Tibial nerve (tissue), 4 donors: ENCODE measurements around the gene HOXA9. TPM values are rescaled to one million over a fixed set of nuclear protein-coding genes. Genes with fewer than 3 reads are reported as not detected.

ENCODE experiments used
- DNase-seq, 2 donors: peaks; one replicate each; pipeline ENCODE4 v3.0.0-alpha.2; 2019; ENCODE audit warnings: low spot score in 2 of 2
- H3K27ac ChIP-seq, 4 donors: fragments of 200-600 bp; sonication (generic) in 3 of 4; one replicate each; pipeline ENCODE4 v1.5.1; 2017 to 2019; ENCODE audit warnings: mild to moderate bottlenecking in 1 of 4
- H3K27me3 ChIP-seq, 2 donors: fragments of 200-600 bp; sonication (generic) in 1 of 2; one replicate each; pipeline versions ENCODE4 v1.5.1 to v1.6.0; 2017 to 2019
- H3K36me3 ChIP-seq, 3 donors: fragments of 200-600 bp; sonication (generic); one replicate each; pipeline ENCODE4 v1.5.1; 2018 to 2019
- H3K4me1 ChIP-seq, 4 donors: fragments of 200-600 bp; sonication (generic) in 3 of 4; one replicate each; pipeline ENCODE4 v1.5.1; 2017 to 2019
- H3K4me3 ChIP-seq, 4 donors: fragments of 200-600 bp; sonication (generic) in 3 of 4; one replicate each; pipeline ENCODE4 v1.5.1; 2017 to 2019; ENCODE audit warnings: mild to moderate bottlenecking in 1 of 4, moderate library complexity in 1 of 4
- H3K9me3 ChIP-seq, 4 donors: fragments of 200-600 bp; sonication (generic) in 3 of 4; one replicate each; pipeline ENCODE4 v1.5.1; 2017 to 2019
- CTCF ChIP-seq, 5 experiments: fragments of 200-600 bp in 3 of 5; fragments of 450-650 bp in 2 of 5; sonication (generic) in 3 of 5; IDR thresholded peaks; one replicate each; pipeline ENCODE4 v1.5.1; 2016 to 2019; ENCODE audit warnings: antibody characterized with exemption in 5 of 5, mild to moderate bottlenecking in 3 of 5, moderate library complexity in 2 of 5
- EP300 ChIP-seq, 2 donors: sonication (generic); formaldehyde crosslinking; IDR thresholded peaks; one replicate each; pipeline ENCODE4 v1.6.1; 2017; ENCODE audit warnings: antibody characterized with exemption in 2 of 2, mild to moderate bottlenecking in 1 of 2
- POLR2A ChIP-seq, 2 donors: fragments of 450-650 bp; IDR thresholded peaks; one replicate each; pipeline ENCODE4 v1.6.1; 2017; ENCODE audit warnings: antibody characterized with exemption in 2 of 2, mild to moderate bottlenecking in 2 of 2, moderate library complexity in 2 of 2
- WGBS, 2 donors: methylation state at CpG; one replicate each; pipeline ENCODE4 v1.1.5; 2018; 5-methylcytosine and 5-hydroxymethylcytosine counted together
- total RNA-seq, 4 donors: library from RNA; depleted of rRNA; stranded (reverse); fragments of >200 nt; gene quantifications; one replicate each; pipeline ENCODE4 v1.1.0, GENCODE V29; 2016

The HOXA9 gene
- total RNA-seq, 4 donors from 2014 or later: 10.5 to 13.8 (median 12.7) TPM

GRCh38 chr7:27173956-27174873, 8.9 kb upstream of the HOXA9 start, which contains the start of gene HOXA10:
Gene HOXA10 (minus strand): TSS chr7:27174320. CDS start chr7:27174306, 14 bp downstream.
- Histone ChIP-seq H3K4me1 (peaks cover 0 to 45% (median 8%) of the 10 kb centered on the region in 4 donors), H3K36me3 (no peaks in the 10 kb centered on the region), H3K4me3 (peak within 1 kb of the TSS; percentile 54 to 74 (median 64)), H3K9me3 (no peaks in the 10 kb centered on the region), H3K27ac (peak within 1 kb of the TSS; percentile 80 to 88 (median 84)), H3K27me3 (peaks cover 0 to 93% of the 10 kb centered on the region in 2 donors)
- 12% methylated on average over 37 of the region's 82 CpGs for WGBS, 2 donors
- TF ChIP-seq CTCF (IDR thresholded peaks at IDR 0.05) (no peak), EP300 (IDR thresholded peaks at IDR 0.05) (peak in 1 of 2 donors; percentile 36), POLR2A (IDR thresholded peaks at IDR 0.05) (peak in 1 of 2 donors; percentile 26)
- DNase-seq: peak in 1 of 2 donors; percentile 61

- peak in 1 of 2 donors; percentile 12 for DNase-seq
- no peak for TF ChIP-seq CTCF (IDR thresholded peaks at IDR 0.05)
- no peak for TF ChIP-seq EP300 (IDR thresholded peaks at IDR 0.05)
- TF ChIP-seq POLR2A (IDR thresholded peaks at IDR 0.05): no peak
- H3K4me1 ChIP-seq: peaks cover 0 to 48% (median 8%) of the 10 kb centered on the region in 4 donors
- H3K4me3 ChIP-seq: peak overlapping the region; percentile 54 to 74 (median 64)
- peaks cover 0 to 93% of the 10 kb centered on the region in 2 donors for H3K27me3 ChIP-seq
- WGBS, 2 donors: 0 to 2% methylated on average over 6 to 22 of the region's 59 CpGs
- peak overlapping the region; percentile 80 to 88 (median 84) for H3K27ac ChIP-seq
- H3K36me3 ChIP-seq: no peaks in the 10 kb centered on the region
- H3K9me3 ChIP-seq: no peaks in the 10 kb centered on the region
Observed at GRCh38 chr7:27173511-27173955, 8.2 kb upstream of the HOXA9 start.

GRCh38 chr7:27172823-27173510, 7.6 kb upstream of the HOXA9 start:
- peak overlapping the region; percentile 54 to 74 (median 64) for H3K4me3 ChIP-seq
- peak overlapping the region; percentile 80 to 88 (median 84) for H3K27ac ChIP-seq
- H3K36me3 ChIP-seq: no peaks in the 10 kb centered on the region
- H3K4me1 ChIP-seq: peaks cover 0 to 48% (median 8%) of the 10 kb centered on the region in 4 donors
- TF ChIP-seq CTCF (IDR thresholded peaks at IDR 0.05) (no peak), POLR2A (IDR thresholded peaks at IDR 0.05) (peak in 1 of 2 donors; percentile 38), EP300 (IDR thresholded peaks at IDR 0.05) (peak in 1 of 2 donors; percentile 75)
- H3K9me3 ChIP-seq: no peaks in the 10 kb centered on the region
- H3K27me3 ChIP-seq: peaks cover 0 to 93% of the 10 kb centered on the region in 2 donors
- peak; percentile 73 to 74 for DNase-seq
- WGBS, 2 donors: 0 to 2% methylated on average over 19 to 29 of the region's 58 CpGs

- no peak for TF ChIP-seq EP300 (IDR thresholded peaks at IDR 0.05)
- no peak for TF ChIP-seq POLR2A (IDR thresholded peaks at IDR 0.05)
- TF ChIP-seq CTCF (IDR thresholded peaks at IDR 0.05): no peak
- no peak for DNase-seq
- peak overlapping the region; percentile 54 to 74 (median 64) for H3K4me3 ChIP-seq
- no peaks in the 10 kb centered on the region for H3K36me3 ChIP-seq
- H3K4me1 ChIP-seq: peaks cover 0 to 53% (median 8%) of the 10 kb centered on the region in 4 donors
- H3K27ac ChIP-seq: peak overlapping the region; percentile 3 to 88 (median 84)
- 20 to 38% methylated on average over 10 of the region's 10 CpGs for WGBS, 2 donors
- peaks cover 0 to 93% of the 10 kb centered on the region in 2 donors for H3K27me3 ChIP-seq
- no peaks in the 10 kb centered on the region for H3K9me3 ChIP-seq
Observed at GRCh38 chr7:27172315-27172774, 7.0 kb upstream of the HOXA9 start.
